Iris pigment epithelial cell (primary cell): Measurements from ENCODE around the gene SNX8.

Experiments
- DNase-seq: peaks from one replicate; pipeline ENCODE4 v3.0.0-alpha.2; 2011; ENCODE audit warnings: low read depth

Gene SNX8

GRCh38 chr7:2242541-2243429 is 71.5 kb downstream of the SNX8 start:
- DNase-seq, result peak; percentile 41

DNA sequence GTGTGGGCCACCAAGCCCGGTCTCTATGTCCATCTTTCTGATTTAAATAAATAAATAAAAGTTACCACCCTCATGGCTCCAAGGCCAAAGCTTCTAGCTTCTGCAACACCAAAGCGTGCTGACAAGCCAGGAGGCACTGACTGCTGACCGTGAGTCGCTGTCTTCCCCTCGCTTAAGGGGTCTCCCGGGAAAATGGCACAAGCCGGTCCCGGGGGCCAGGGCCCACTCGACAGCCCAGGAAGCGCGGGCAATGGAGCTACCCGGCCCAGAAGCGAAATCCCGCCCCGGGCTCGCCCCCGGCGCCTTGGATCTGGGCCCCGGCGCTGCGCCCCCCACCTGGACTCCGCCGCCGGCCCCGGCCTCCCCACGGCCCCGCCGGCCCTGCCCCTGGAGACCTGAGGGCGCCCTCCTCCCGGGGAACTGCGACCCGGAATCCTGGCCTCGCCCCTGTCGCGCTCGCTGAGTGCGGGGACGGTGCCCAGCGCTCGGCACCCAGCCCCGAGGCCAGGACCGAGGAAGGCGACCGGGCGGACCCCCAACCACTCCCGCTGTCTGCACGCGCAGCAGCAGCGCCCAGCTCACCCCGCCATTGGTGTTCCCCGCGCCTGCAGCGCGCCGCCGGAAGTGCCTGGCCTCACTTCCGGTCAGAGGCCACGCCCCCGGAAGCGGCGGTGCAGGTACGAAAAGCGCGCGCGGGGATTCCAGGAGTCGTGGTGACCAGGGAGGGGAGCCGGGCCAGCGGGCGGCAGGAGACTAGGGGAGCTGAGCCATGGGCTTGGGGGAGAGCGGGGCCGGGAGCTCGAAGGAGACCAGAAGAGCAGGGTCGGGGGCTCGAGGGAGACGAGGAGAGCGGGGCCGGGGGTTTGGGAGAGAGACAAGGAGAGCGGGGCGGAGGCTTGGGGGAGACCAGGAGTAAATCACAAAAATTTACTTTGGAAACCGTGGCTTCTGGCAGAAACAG is 72.4 kb downstream of the SNX8 start, which contains the start of the genes MRM2 and NUDT1:
TSS of gene MRM2 (minus strand) at position 626 of the 961 bp plus-strand sequence. CDS start at position 590, 36 bp downstream.
TSS of gene NUDT1 (plus strand) at position 647 of the 961 bp plus-strand sequence. CDS start 2,349 bp downstream, outside the sequence.
- peak; percentile 66 for DNase-seq

- no peak for DNase-seq
Observed at GRCh38 chr7:2239242-2239641, 75.0 kb downstream of the SNX8 start.

GRCh38 chr7:2237109-2237602 is 77.1 kb downstream of the SNX8 start:
- no peak for DNase-seq

GRCh38 chr7:2233926-2234325 is 80.3 kb downstream of the SNX8 start:
- peak; percentile 48 for DNase-seq

- DNase-seq, result peak; percentile 89
Observed at GRCh38 chr7:2232766-2233520, 81.3 kb downstream of the SNX8 start, which contains the start of gene MAD1L1. MAD1L1 (minus strand) TSS chr7:2232945; CDS start chr7:2230133, 2,812 bp downstream.

DNA sequence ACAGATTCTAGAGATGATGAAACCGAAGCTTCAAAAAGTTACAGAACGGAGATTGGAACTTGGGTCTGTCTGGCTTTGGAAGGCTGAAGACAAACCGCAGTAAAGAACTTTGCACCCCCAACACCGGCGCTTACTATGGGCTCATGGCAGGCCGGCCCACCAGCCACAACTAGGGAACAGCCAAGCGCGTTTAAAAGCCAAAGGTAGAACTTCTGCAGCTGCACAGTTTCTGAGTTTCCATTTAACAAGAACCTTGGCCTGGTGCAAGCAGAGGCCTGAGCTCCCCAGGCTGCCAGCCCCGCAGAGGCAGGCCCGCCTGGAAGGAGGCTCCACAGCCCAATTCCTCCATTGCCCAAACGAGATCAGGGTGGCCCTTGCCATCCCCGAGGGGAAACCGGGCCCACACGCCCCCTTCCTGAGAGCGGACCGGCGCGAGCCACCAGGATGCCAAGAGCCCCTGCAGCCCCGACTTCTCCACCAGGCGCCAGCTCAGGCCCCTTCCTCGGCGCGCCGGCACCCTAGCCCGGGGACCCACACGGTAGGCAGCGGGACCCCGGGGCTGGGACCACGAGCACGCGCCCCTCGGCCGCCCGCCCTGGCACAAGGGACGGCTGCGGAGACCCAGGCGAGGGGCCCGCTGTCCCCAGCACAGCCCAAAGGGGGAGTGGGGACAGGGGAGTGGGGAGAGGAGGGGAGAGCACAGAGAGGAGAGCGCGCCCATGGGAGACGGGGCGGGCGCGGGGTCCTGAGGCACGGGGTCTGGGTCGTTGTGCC is 82.1 kb downstream of the SNX8 start:
- peak; percentile 17 for DNase-seq

DNA sequence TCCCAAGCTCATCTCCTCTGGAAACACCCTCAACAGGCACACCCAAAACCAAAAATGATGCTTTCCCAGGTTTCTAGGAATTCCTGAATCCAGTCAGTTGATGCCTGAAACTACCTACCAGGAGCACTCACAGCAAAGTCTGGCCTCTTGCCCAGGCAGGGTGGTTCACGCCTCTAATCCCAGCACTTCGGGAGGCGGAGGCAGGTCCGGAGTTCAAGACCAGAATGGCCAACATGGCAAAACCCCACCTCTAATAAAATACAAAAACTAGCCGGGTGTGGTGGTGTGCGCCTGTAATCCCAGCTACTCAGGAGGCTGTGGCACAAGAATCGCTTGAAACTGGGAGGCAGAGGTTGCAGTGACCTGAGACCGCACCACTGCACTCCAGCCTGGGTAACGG is 83.4 kb downstream of the SNX8 start:
- DNase-seq, result no peak

GRCh38 chr7:2230226-2230625 is 84.0 kb downstream of the SNX8 start:
- DNase-seq, result no peak

DNA sequence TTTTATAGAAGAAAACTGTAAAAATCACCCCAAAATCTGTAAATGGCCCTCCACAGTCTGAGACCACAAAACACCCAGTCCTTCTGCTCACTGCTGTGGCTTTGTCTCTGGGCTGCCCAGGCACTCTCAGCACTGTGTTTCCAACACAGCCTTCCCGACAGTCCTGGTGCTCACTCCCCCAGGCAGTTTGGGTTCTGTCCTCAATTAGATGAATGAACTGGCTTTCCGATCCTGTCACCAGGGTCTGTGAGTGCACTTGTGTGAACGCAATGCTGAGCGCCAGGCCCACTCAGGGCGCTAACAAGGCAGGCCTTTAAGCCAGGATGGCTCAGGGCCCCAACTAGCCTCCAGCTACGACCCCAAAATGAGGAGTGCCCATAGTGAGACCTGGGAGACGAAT is 84.8 kb downstream of the SNX8 start:
- no peak for DNase-seq

GRCh38 chr7:2228921-2229320 is 85.3 kb downstream of the SNX8 start:
- DNase-seq, result no peak

- no peak for DNase-seq
Observed at GRCh38 chr7:2227699-2228098, 86.5 kb downstream of the SNX8 start.

DNA sequence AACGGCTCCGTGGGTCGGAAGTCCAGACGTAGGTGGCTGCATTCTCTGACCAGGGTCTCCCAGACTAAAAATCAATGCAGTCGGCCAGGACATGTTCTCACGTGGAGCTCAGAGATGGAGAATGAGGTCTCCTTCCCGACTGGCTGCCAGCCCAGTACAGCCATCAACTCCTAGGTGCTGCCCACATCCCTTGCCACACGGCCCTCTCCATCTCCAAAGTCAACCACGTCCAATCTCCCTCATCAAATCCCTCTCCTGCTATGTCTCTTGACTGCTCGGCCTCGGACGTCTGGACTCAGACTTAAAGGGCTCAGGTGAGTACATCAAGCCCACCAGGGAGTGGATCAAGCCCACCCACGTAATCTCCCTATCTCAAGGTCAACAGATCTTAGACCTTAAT is 88.4 kb downstream of the SNX8 start:
- no peak for DNase-seq

DNA sequence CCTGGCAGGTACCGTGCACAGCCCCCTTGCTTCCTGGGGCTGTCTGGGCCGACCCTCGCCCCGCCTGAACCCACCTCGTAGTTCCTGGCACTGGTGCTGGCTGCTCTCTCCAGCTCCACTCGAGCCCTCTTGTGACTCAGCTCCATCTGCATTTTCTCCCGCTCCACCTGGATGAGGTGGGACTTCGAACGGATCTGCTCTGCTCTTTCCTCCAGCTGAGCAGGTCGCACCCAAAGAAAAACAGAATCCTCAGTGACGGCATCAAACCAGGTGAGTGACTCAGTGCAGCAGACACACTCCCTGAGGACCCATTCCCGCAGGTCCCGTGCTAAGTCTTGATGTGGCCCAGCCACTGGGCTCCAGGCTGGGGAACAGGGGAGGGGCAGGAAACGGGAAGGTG is 88.9 kb downstream of the SNX8 start:
- DNase-seq, result no peak

GRCh38 chr7:2224934-2225333 is 89.3 kb downstream of the SNX8 start:
- DNase-seq, result no peak

GRCh38 chr7:2224491-2224928 is 89.7 kb downstream of the SNX8 start:
- no peak for DNase-seq

- no peak for DNase-seq
Observed at GRCh38 chr7:2223321-2223720, 90.9 kb downstream of the SNX8 start.

GRCh38 chr7:2222516-2222915 is 91.7 kb downstream of the SNX8 start:
- no peak for DNase-seq

DNA sequence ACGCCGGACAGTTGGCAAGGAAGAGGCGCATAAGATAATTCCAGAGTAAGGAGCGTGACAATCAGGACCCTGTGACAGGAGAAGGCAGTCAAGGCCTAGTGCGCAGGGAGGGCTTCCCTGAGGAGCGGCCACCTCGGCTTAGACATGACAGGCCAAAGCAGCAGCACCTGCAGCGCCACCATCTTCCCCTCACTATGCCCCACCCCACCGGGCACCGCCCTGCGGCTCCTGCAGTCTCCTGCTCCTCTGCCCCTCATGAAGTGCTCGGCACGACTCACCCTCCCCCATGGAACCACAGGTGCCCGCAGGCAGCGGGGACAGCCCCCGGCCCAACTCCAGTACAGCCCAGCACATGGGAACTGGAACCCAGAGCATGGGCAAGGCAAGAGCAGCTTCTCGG is 93.3 kb downstream of the SNX8 start:
- DNase-seq, result no peak

- DNase-seq, result no peak
Observed at GRCh38 chr7:2220506-2220905, 93.7 kb downstream of the SNX8 start.

DNA sequence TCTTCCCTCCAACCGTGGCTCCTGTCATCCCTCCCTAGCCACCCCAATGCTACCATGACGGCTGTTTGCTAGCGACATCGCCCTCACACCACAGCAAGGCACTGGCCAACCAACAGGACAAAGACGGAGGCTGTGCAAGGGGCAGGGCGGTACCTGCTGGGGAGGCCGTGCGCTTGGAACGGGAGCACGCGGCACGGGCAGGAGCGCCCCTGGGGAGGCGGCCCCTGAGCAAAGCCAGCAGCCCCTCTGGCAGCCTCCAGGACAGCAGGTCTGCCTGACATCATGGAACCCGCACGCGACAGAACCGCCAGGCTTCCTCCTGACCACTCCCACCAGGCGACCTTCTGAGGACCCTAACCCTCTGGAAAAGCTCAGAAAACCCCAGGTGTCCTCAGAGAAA is 94.2 kb downstream of the SNX8 start:
- DNase-seq, result no peak
